Activated T-cell treated with anti-CD3 and anti-CD28 coated beads, Interleukin-2, amount 50 U/mL, for 4 hours (primary cell): Measurements from ENCODE around the gene SLC25A21. TPM values are rescaled to one million over a fixed set of nuclear protein-coding genes. Genes with fewer than 3 reads are reported as not detected.

Source experiments
- ATAC-seq, 2 donors: fragments of 200-7000 bp; cut with Tn5 transposase; one replicate each; pipeline ENCODE4 v1.10.0; 2021
- DNase-seq: peaks from one replicate; pipeline ENCODE4 v3.0.0-alpha.2; 2020
- H3K27me3 Mint-ChIP-seq: one replicate; pipeline ENCODE4 v1.8.0; 2021; ENCODE audit warnings: low read depth, mixed read lengths
- H3K36me3 Mint-ChIP-seq: one replicate; pipeline ENCODE4 v1.8.0; 2022; ENCODE audit warnings: mixed read lengths; ENCODE audit not compliant: insufficient read depth
- H3K4me1 Mint-ChIP-seq: one replicate; pipeline ENCODE4 v1.8.0; 2021; ENCODE audit warnings: low read depth, mixed read lengths
- H3K4me3 Mint-ChIP-seq: one replicate; pipeline ENCODE4 v1.8.0; 2021; ENCODE audit warnings: mild to moderate bottlenecking, moderate library complexity, mixed read lengths
- H3K9me3 Mint-ChIP-seq: one replicate; pipeline ENCODE4 v1.8.0; 2021; ENCODE audit warnings: mixed read lengths
- total RNA-seq, 3 donors: library from RNA; stranded (reverse); gene quantifications; one replicate each; pipeline ENCODE4 v1.2.1, GENCODE V29; 2021

SLC25A21 gene
- total RNA-seq, 3 donors from 2014 or later, result not detected

- Mint-ChIP-seq H3K36me3 (no peaks in the 10 kb centered on the region), H3K9me3 (no peaks in the 10 kb centered on the region), H3K4me3 (no peak overlapping the region), H3K4me1 (no peaks in the 10 kb centered on the region), H3K27me3 (no peaks in the 10 kb centered on the region)
- ATAC-seq (no peak), DNase-seq (no peak)
Observed at GRCh38 chr14:37142835-37143401, 29.5 kb downstream of the SLC25A21 start.

DNA sequence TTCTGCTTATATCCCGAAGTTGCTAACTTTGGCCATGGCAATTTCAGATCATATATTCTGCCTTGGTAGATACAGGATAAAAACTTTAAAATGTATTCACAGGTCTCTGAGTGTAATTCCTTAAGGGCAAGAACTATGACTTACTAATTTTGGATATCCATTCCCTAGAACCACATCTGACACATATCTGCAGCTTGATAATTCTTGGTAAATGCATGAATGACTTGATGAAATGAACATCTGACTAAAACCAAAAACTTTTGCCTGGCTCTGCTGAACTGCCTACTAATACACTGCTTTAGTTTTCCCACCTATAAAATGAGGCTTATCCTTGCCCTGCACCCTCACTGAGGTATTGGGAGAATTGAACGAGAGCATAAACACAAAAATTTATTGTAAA, 32.2 kb downstream of the SLC25A21 start:
- Mint-ChIP-seq H3K9me3 (no peaks in the 10 kb centered on the region), H3K27me3 (no peaks in the 10 kb centered on the region), H3K4me3 (no peak overlapping the region), H3K4me1 (no peaks in the 10 kb centered on the region), H3K36me3 (no peaks in the 10 kb centered on the region)
- ATAC-seq, result no peak
- no peak for DNase-seq

- no peaks in the 10 kb centered on the region for H3K9me3 Mint-ChIP-seq
Observed at GRCh38 chr14:37139710-37140109, 32.7 kb downstream of the SLC25A21 start.

DNA sequence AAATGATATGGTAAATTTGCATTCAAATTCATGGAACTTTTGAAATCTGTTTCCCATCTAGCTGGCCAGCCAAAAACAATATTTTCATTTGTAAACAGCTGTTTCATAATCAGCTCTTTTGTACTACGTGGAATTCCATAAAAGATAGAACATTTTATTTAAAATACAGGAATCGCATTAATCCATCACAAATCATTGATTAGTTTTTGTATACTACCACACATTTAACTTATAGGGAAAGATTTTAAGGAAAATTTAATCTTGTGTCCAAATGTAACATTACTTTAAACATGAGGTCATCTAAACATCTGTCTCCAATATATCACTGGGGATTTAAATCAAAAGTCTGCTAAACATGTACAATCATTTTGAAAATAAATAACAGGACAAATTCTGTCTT, 33.5 kb downstream of the SLC25A21 start:
- H3K4me3 Mint-ChIP-seq, result no peak overlapping the region
- H3K36me3 Mint-ChIP-seq, result no peaks in the 10 kb centered on the region

More at GRCh38 chr14:37139710-37140109, 32.7 kb downstream of the SLC25A21 start:
- no peak for DNase-seq
- H3K4me3 Mint-ChIP-seq, result no peak overlapping the region
- no peaks in the 10 kb centered on the region for H3K36me3 Mint-ChIP-seq
- H3K4me1 Mint-ChIP-seq, result no peaks in the 10 kb centered on the region
- no peaks in the 10 kb centered on the region for H3K27me3 Mint-ChIP-seq
- no peak for ATAC-seq

DNA sequence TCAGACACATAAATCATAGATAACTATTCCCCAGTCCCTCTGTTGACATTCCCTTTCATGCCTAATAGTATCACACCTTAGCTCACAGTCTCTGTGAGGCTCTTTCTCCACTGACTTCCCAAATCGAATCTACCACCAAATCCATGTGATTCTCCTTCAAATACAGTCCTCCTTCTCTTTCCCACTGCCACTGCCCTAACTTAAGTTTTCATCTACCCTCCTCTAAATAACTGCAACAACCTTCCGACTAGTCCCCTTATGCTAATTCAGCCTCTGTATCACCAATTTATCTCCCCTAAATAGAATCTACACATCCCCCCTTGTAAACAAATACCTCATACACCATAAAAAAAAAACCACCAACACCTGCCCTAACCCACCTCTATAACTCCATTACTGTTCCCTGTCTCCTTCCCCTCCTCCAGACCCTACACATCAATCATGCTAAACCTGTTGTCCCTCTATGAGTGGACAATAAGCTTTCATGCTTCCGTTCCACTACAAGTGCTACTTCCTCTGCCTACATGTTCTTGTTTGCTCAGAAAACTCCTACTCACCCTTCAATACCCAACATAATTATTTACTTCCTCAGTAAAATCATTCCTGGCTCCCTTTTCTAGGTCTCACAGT, 39.0 kb downstream of the SLC25A21 start:
- Mint-ChIP-seq H3K9me3 (peaks cover 4% of the 10 kb centered on the region), H3K27me3 (no peaks in the 10 kb centered on the region), H3K4me1 (no peaks in the 10 kb centered on the region), H3K4me3 (no peak overlapping the region), H3K36me3 (no peaks in the 10 kb centered on the region)
- DNase-seq (no peak), ATAC-seq (no peak)

More for the DNA sequence above, 33.5 kb downstream of the SLC25A21 start:
- ATAC-seq, result no peak
- DNase-seq, result no peak
- no peaks in the 10 kb centered on the region for H3K27me3 Mint-ChIP-seq
- H3K9me3 Mint-ChIP-seq, result no peaks in the 10 kb centered on the region
- H3K4me1 Mint-ChIP-seq, result no peaks in the 10 kb centered on the region

DNA sequence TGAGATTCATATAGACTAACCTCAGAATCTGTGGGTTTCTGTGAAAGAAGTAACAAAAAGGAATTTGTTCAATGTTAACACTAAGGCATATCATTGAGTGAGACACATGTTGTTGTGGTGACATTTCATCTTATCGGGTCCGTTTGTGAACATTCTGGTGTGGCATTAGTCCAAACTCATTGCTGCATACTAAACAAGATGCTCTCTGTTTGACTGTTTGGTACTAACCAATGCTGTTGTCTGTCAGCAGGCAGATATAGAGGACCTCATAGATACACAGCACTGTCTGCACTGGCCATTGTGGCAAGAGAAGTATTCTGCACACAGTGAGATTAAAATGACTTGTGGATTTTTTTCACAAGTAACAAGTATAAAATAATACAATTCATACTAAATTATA, 41.2 kb downstream of the SLC25A21 start:
- DNase-seq (no peak), ATAC-seq (no peak)
- Mint-ChIP-seq H3K4me1 (no peaks in the 10 kb centered on the region), H3K36me3 (no peaks in the 10 kb centered on the region), H3K9me3 (peaks cover 4% of the 10 kb centered on the region), H3K27me3 (no peaks in the 10 kb centered on the region), H3K4me3 (no peak overlapping the region)

- no peak for ATAC-seq
- H3K4me1 Mint-ChIP-seq, result no peaks in the 10 kb centered on the region
- no peak for DNase-seq
Observed at GRCh38 chr14:37129047-37129446, 43.4 kb downstream of the SLC25A21 start.

GRCh38 chr14:37124614-37125013, 47.8 kb downstream of the SLC25A21 start:
- no peak overlapping the region for H3K4me3 Mint-ChIP-seq
- no peak for ATAC-seq
- H3K4me1 Mint-ChIP-seq, result no peaks in the 10 kb centered on the region
- H3K36me3 Mint-ChIP-seq, result no peaks in the 10 kb centered on the region
- H3K9me3 Mint-ChIP-seq, result no peaks in the 10 kb centered on the region
- DNase-seq, result no peak
- H3K27me3 Mint-ChIP-seq, result no peaks in the 10 kb centered on the region

More at GRCh38 chr14:37129047-37129446, 43.4 kb downstream of the SLC25A21 start:
- peaks cover 4% of the 10 kb centered on the region for H3K9me3 Mint-ChIP-seq
- H3K4me3 Mint-ChIP-seq, result no peak overlapping the region
- H3K27me3 Mint-ChIP-seq, result no peaks in the 10 kb centered on the region
- no peaks in the 10 kb centered on the region for H3K36me3 Mint-ChIP-seq

DNA sequence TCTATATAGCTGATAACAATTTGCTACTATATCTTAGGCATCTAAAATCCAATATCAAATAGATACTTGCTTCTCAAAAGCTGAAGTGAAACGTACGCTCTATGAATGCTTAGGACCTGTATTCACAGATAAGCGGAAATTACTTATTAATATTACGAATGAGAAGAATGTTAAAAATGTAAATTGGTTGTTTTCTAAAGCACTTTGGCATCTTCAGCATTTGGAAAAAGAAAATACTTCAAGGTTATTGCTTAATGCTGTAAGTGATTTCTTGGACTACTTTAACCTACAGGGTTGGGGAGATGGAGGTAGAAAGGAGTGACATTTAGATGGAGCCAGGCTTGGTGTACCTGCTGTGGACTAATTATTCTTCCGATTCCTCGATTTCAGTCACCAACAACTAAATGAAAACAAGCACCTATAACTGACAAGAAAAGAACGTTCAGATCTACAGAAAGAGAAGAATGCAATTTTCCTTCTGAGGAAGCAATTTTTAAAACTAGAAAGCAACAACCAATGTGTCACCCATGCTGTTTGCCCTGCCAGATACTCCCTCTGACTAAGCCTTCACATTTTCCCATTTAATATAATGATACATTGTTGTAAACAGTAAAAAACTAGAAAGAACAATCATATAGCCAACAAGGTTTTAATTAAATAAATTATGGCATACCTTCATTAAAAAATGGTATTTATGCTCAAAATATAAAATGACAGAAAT, 49.3 kb downstream of the SLC25A21 start:
- no peak for ATAC-seq
- Mint-ChIP-seq H3K36me3 (no peaks in the 10 kb centered on the region), H3K9me3 (peaks cover 3% of the 10 kb centered on the region), H3K4me1 (no peaks in the 10 kb centered on the region), H3K27me3 (no peaks in the 10 kb centered on the region), H3K4me3 (no peak overlapping the region)
- DNase-seq, result no peak

GRCh38 chr14:37122288-37122687, 50.1 kb downstream of the SLC25A21 start:
- ATAC-seq (no peak), DNase-seq (no peak)
- no peaks in the 10 kb centered on the region for H3K4me1 Mint-ChIP-seq
- no peak overlapping the region for H3K4me3 Mint-ChIP-seq
- H3K36me3 Mint-ChIP-seq, result no peaks in the 10 kb centered on the region
- peaks cover 4% of the 10 kb centered on the region for H3K9me3 Mint-ChIP-seq
- no peaks in the 10 kb centered on the region for H3K27me3 Mint-ChIP-seq

DNA sequence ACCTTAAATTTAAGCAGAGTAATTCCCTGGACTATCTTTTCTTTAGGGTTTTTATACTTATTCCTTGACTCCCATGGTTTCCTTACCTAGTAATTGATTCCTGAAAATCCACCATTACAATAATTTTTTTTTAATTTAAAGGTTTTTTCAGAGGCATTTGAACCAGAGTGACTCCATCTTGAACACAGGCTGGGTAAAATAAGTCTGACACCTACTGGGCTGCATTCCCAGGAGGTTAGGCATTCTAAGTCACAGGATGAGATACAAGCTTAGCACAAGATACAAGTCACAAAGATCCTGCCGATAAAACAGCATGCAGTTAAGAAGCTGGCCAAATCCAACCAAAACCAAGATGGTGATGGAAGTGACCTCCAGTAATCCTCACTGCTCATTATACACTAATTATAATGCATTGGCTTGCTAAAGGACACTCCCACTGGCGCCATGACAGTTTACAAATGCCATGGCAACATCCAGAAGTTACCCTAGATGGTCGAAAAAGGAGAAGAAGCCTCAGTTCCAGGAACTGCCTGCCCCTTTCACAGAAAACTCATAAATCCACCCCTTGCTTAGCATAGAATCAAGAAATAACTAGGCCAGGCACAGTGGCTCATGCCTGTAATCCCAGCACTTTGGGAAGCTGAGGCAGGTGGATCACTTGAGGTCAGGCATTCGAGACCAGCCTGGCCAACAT, 53.6 kb downstream of the SLC25A21 start:
- Mint-ChIP-seq H3K27me3 (no peaks in the 10 kb centered on the region), H3K4me3 (no peak overlapping the region), H3K4me1 (no peaks in the 10 kb centered on the region), H3K9me3 (peaks cover 7% of the 10 kb centered on the region), H3K36me3 (no peaks in the 10 kb centered on the region)
- DNase-seq (no peak), ATAC-seq (no peak)

DNA sequence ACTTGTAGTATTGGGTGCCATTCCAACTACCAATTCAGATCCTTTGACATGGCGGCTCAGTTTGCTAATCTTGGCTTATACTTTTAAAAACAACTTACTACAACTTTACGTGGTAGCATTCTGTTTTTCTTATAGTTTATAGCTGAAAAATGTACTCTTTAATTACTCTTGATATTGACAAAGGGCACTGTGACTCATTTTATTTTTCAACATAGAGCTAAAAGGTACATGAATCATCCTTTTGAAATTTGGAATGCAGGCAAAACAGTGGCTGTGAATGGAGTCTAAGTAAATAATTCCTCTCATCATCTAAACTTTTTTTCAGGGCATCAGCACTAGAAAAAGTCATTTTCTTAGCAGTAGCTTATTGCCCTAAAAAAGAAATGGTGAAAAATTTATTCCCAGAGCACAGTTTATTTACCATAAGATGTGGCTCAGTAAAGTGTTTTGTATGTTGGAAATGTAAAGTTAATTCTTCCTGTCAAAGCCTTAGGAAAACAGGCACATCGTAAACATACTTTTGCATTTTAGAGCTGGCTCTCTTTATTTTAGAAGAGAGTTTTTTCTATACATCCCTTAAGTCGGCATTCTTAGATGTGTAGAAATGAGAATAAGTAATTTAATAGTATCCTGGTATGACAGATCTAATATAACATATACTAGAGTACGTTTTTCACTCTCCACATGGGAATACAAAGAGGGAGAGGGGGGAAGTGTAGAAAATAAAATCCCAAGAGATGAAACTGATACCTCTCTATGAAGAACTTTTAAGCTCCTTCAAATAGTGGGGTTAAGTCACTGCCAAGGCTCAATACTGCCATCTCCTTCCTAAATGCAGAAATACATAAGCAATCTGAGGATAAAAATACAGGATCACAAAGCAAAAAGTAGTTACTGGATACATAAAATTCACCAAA, 55.2 kb downstream of the SLC25A21 start:
- Mint-ChIP-seq H3K4me1 (no peaks in the 10 kb centered on the region), H3K27me3 (no peaks in the 10 kb centered on the region), H3K36me3 (no peaks in the 10 kb centered on the region), H3K4me3 (no peak overlapping the region), H3K9me3 (peaks cover 7% of the 10 kb centered on the region)
- no peak for DNase-seq
- no peak for ATAC-seq

- Mint-ChIP-seq H3K4me3 (no peak overlapping the region), H3K27me3 (no peaks in the 10 kb centered on the region), H3K36me3 (no peaks in the 10 kb centered on the region), H3K9me3 (peaks cover 7% of the 10 kb centered on the region), H3K4me1 (no peaks in the 10 kb centered on the region)
- no peak for DNase-seq
- ATAC-seq, result no peak
Observed at GRCh38 chr14:37115406-37115805, 57.0 kb downstream of the SLC25A21 start.

GRCh38 chr14:37114559-37114958, 57.8 kb downstream of the SLC25A21 start:
- no peak for ATAC-seq
- Mint-ChIP-seq H3K4me1 (no peaks in the 10 kb centered on the region), H3K27me3 (no peaks in the 10 kb centered on the region), H3K36me3 (no peaks in the 10 kb centered on the region), H3K9me3 (peaks cover 7% of the 10 kb centered on the region), H3K4me3 (no peak overlapping the region)
- no peak for DNase-seq
